Thymus (tissue), 11 donors: ENCODE results near the gene HS3ST3B1. TPM values are rescaled to one million over a fixed set of nuclear protein-coding genes. Genes with fewer than 3 reads are reported as not detected.

Experiments
- DNase-seq, 9 donors: peaks; one replicate each; pipeline ENCODE4 v3.0.0-alpha.2; 2013; ENCODE audit warnings: low spot score in 9 of 9, low read depth in 6 of 9, missing footprints in 1 of 9
- H3K27ac ChIP-seq, 2 donors: one replicate each; pipeline ENCODE4 v1.5.1; 2013; ENCODE audit warnings: control low read depth in 1 of 2, low read depth in 1 of 2, low read length in 1 of 2, mild to moderate bottlenecking in 1 of 2, moderate library complexity in 1 of 2
- H3K27me3 ChIP-seq, 2 donors: one replicate each; pipeline ENCODE4 v1.5.1; 2013; ENCODE audit warnings: low read length in 1 of 2; ENCODE audit not compliant: control insufficient read depth in 2 of 2, insufficient read depth in 1 of 2
- H3K36me3 ChIP-seq, 2 donors: one replicate each; pipeline ENCODE4 v1.5.1; 2013; ENCODE audit warnings: low read length in 1 of 2, mild to moderate bottlenecking in 1 of 2, moderate library complexity in 1 of 2; ENCODE audit not compliant: control insufficient read depth in 2 of 2, insufficient read depth in 2 of 2
- H3K4me1 ChIP-seq, 2 donors: one replicate each; pipeline ENCODE4 v1.5.1; 2013; ENCODE audit warnings: low read length in 2 of 2; ENCODE audit not compliant: control insufficient read depth in 2 of 2, insufficient read depth in 2 of 2
- H3K4me3 ChIP-seq, 2 donors: one replicate each; pipeline ENCODE4 v1.5.1; 2013; ENCODE audit warnings: low read length in 2 of 2, control low read depth in 1 of 2, mild to moderate bottlenecking in 1 of 2
- H3K9me3 ChIP-seq, 2 donors: one replicate each; pipeline ENCODE4 v1.5.1; 2013; ENCODE audit warnings: low read length in 1 of 2, mild to moderate bottlenecking in 1 of 2; ENCODE audit not compliant: control insufficient read depth in 2 of 2, insufficient read depth in 1 of 2
- WGBS: extraction: QIAGEN DNeasy Blood & Tissue Kit; methylation state at CpG from one replicate; pipeline ENCODE4 v1.1.7; 2013; 5-methylcytosine and 5-hydroxymethylcytosine counted together
- polyA plus RNA-seq: library from polyadenylated mRNA; stranded (reverse); fragments of 200-250 nt; gene quantifications from one replicate; pipeline ENCODE4 v1.2.3, GENCODE V29; 2013
- total RNA-seq: library from RNA; stranded (reverse); fragments of 120-200 nt; gene quantifications from one replicate; pipeline ENCODE4 v1.2.4, GENCODE V29; 2013
- donor health status: healthy.

Gene HS3ST3B1
- total and polyA plus RNA-seq, 2 donors, result 5.8 to 6.3 TPM

DNA sequence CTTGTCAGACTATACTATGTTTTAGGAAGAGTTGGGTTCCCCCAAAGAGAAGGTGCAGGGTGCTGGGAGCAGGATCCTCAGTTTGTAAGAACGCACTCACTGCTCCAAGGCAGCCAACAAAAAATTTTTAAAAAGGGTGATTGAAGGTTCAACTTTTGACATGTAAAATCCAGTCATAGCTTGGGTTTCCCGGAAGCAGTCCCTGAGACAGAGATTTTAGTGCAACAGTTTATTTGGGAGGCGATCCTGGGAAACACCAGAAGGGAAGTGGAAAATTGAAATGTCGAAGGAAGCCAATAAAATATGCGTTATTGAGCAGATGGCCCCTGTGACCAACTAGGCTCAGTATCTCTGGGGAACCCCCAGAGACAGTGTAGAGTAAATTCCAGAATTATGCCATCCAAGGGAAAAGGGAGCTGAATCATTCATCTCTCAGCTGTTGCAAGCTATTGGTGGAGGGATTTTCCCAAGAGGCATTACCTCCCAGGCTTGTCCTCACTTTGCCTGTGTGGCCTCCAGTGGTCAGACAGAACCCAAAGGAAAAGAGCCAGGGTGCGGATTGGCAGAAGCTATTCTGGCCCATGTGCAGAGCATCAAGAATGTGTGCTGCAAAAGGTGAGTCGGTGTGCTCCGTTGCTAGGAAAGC is 72.9 kb downstream of the HS3ST3B1 start:
- H3K4me1 ChIP-seq, result no peaks in the 10 kb centered on the region
- no peaks in the 10 kb centered on the region for H3K9me3 ChIP-seq
- H3K27me3 ChIP-seq, result no peaks in the 10 kb centered on the region
- H3K4me3 ChIP-seq, result no peak overlapping the region
- no peak for DNase-seq
- no peak overlapping the region for H3K27ac ChIP-seq
- H3K36me3 ChIP-seq, result no peaks in the 10 kb centered on the region
- 95% methylated on average over 8 of the region's 8 CpGs for WGBS

DNA sequence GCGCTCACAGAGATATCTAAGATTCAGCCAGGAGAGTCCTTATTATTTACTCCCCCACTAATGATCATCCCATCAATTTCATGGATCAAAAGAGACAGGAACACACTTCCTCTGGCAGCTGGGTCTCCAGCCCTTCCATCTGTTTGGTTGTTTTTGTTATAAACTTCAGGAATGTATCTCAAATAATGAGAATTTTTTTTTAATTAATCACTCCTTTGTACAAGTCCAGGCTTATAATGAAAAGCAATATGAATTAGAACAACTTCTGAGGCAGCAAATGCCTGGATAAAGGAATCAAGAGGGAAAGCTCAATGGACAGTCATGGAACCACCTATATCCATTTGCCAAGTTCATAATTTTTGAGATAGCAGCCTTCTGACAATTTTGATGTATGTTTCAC is 73.4 kb downstream of the HS3ST3B1 start:
- Histone ChIP-seq H3K27me3 (no peaks in the 10 kb centered on the region), H3K4me3 (no peak overlapping the region), H3K9me3 (no peaks in the 10 kb centered on the region), H3K36me3 (no peaks in the 10 kb centered on the region), H3K27ac (no peak overlapping the region), H3K4me1 (peaks cover 0 to 2% of the 10 kb centered on the region in 2 donors)
- 98% methylated on average over 1 of the region's 1 CpG for WGBS
- no peak for DNase-seq

DNA sequence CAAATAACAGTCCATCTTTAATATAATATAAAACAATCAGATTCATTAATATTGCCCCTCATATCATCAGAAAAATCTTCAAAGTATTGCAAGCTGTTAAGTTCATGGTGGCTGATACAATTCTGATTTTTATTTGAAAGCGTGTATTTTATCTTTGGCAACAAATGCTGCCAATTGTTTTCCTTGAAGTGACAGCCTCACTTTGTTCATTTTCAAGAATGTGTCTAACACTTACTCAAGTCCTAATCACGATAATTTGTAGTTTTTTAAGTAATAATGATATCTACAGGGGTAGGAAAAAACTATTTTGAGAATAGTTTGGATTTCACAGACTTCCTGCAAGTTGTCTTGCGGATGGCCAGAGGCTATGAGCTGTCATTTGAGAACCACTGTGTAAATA is 75.8 kb downstream of the HS3ST3B1 start:
- peaks cover 0 to 2% of the 10 kb centered on the region in 2 donors for H3K4me1 ChIP-seq
- 93% methylated on average over 3 of the region's 3 CpGs for WGBS
- DNase-seq, result no peak
- no peak overlapping the region for H3K27ac ChIP-seq
- H3K4me3 ChIP-seq, result no peak overlapping the region
- no peaks in the 10 kb centered on the region for H3K27me3 ChIP-seq
- H3K9me3 ChIP-seq, result no peaks in the 10 kb centered on the region
- no peaks in the 10 kb centered on the region for H3K36me3 ChIP-seq

DNA sequence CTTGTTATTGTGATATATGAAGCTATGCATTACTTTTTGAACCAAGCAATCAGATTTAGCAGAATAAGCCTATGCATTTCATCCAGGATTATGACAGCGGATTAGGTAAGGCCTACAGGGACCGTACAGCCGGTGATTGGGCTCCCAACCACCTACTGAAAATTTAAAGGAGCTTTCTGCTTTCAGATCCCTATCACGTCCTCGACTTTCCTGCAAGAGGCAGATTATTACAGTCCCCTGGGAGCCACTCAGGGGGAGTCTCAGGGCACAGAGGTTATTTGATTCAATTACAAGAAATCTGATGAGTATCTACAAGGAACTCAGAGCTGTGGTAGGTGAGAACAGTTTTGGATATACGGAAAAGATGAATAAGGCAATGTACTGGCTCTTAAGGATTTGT is 80.7 kb downstream of the HS3ST3B1 start:
- Histone ChIP-seq H3K27ac (no peak overlapping the region), H3K9me3 (peaks cover 0 to 6% of the 10 kb centered on the region in 2 donors), H3K27me3 (no peaks in the 10 kb centered on the region), H3K4me3 (no peak overlapping the region), H3K4me1 (peaks cover 0 to 2% of the 10 kb centered on the region in 2 donors), H3K36me3 (no peaks in the 10 kb centered on the region)
- DNase-seq, result no peak
- WGBS, result 96% methylated on average over 6 of the region's 6 CpGs

DNA sequence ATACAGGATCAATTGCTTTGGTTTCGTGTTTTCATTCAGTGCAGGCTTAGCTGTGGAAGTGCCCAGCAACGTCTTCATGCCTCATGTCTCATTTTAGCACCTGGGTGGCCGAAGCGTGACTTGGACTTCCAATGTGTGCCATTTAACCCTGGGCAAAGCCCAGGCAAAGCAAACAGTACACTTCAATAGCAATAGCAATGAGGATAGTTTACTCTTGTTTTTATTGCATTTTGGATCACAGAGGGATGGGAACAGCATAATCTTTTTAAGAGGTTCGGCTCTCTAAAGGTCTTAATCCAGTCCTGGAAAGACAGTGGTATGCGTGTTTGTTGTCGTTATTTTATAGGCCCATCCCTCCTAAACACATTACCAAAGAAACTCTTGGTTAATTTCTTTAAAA is 86.2 kb downstream of the HS3ST3B1 start:
- 98% methylated on average over 7 of the region's 7 CpGs for WGBS
- H3K27ac ChIP-seq, result no peak overlapping the region

DNA sequence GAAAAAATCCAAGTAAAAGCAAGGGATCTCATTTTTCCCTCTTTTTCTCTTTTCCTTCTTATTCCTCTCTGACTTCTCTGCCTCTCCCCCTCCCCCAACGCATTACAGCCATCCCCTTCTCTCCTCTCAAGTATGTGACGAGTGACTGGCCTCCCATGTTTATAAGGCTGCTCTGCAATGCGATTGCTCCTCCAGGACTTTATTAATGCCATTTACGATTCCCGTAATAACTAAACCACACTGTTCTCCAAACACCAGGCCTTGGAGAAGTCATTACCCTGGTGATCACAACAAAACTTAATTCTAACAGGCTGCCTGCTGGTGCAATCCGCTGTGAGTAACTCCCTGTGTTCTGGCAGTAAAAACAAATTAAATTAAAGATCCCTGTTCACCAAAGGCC is 88.8 kb downstream of the HS3ST3B1 start:
- 97% methylated on average over 6 of the region's 6 CpGs for WGBS
- no peaks in the 10 kb centered on the region for H3K4me1 ChIP-seq
- no peaks in the 10 kb centered on the region for H3K36me3 ChIP-seq
- H3K4me3 ChIP-seq, result no peak overlapping the region
- H3K9me3 ChIP-seq, result no peaks in the 10 kb centered on the region
- no peak overlapping the region for H3K27ac ChIP-seq
- H3K27me3 ChIP-seq, result no peaks in the 10 kb centered on the region
- no peak for DNase-seq

More for the DNA sequence above, 86.2 kb downstream of the HS3ST3B1 start:
- no peaks in the 10 kb centered on the region for H3K27me3 ChIP-seq
- no peak for DNase-seq
- H3K36me3 ChIP-seq, result no peaks in the 10 kb centered on the region
- no peak overlapping the region for H3K4me3 ChIP-seq
- H3K9me3 ChIP-seq, result peaks cover 0 to 6% of the 10 kb centered on the region in 2 donors
- no peaks in the 10 kb centered on the region for H3K4me1 ChIP-seq

DNA sequence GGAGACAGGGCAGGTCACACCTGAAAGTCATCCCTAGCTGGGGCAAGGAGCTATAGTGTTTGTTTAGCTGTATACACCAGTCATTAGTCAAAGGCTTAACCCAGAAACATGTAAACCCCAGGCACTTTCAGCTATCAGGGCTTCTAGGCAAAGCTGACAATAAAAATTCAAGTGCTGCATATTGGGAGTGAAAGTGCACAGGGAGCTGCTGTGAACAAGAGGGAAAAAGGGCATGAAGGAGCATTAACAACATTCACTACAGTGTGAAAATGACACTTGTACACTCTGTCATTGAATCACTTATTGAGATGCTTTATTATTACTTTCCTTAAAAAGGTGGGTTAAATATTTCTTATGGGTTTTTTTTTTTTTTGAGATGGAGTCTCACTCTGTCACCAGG is 92.8 kb downstream of the HS3ST3B1 start:
- Histone ChIP-seq H3K4me3 (no peak overlapping the region), H3K36me3 (no peaks in the 10 kb centered on the region), H3K27me3 (no peaks in the 10 kb centered on the region), H3K9me3 (no peaks in the 10 kb centered on the region), H3K4me1 (no peaks in the 10 kb centered on the region), H3K27ac (no peak overlapping the region)
- no peak for DNase-seq

DNA sequence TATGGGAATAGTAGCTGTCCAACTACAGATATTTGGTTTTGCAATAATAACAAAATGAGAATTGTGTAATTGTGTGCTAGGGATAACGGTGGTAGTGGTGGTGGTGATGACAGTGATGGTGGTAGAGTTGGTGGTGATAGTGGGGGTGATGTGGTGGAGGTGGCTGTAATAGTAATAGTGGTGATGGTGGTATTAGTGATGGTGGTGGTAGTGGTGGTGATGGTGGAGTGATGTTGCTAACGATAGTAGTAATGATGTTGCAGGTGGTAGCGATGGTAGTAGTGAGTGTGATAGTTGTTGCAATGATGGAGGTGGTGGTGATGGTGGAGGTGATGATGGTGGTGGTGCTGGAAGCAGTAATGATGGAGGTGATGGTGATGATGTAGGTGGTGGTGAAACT is 94.4 kb downstream of the HS3ST3B1 start:
- Histone ChIP-seq H3K4me3 (no peak overlapping the region), H3K9me3 (no peaks in the 10 kb centered on the region), H3K27me3 (no peaks in the 10 kb centered on the region), H3K36me3 (no peaks in the 10 kb centered on the region), H3K27ac (no peak overlapping the region), H3K4me1 (no peaks in the 10 kb centered on the region)
- 97% methylated on average over 3 of the region's 3 CpGs for whole genome bisulfite sequencing
- DNase-seq, result no peak

DNA sequence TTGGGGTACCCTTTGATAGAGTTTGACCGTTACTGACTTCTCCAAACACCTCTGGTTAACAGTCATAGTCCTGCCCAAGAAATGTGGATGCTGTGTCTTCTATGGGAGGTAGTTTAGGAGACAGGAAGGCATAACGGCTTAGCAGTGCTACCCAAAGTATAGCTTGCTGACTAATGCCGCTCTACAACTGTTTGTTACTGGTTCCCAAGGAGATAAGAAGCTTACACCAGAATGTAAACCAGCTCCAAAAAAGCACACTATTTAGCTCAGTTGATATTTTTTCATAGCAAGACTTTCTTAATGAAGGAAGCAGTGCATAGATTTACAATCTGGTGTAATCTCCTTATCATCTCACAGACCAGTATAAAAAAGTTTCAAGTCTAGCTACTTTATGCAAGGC is 95.7 kb downstream of the HS3ST3B1 start:
- Histone ChIP-seq H3K27ac (no peak overlapping the region), H3K36me3 (no peaks in the 10 kb centered on the region), H3K4me1 (no peaks in the 10 kb centered on the region), H3K9me3 (no peaks in the 10 kb centered on the region), H3K27me3 (no peaks in the 10 kb centered on the region), H3K4me3 (no peak overlapping the region)
- WGBS, result 59% methylated on average over 3 of the region's 3 CpGs
- DNase-seq, result no peak
